Measurements from ENCODE around the gene NARS2. TPM values are rescaled to one million over a fixed set of nuclear protein-coding genes. Genes with fewer than 3 reads are reported as not detected.
A peak's percentile ranks its signal among the peaks of the same experiment; 100 is the strongest.

NARS2 gene
- total and polyA plus RNA-seq, 2 donors (not counting 1 experiment from before 2014, with no cell fraction given): 13.2 to 15.7 TPM

- no peak for TF ChIP-seq EZH2 (IDR thresholded peaks at IDR 0.05; ENCODE audit: low read length, missing control alignments)
- TF ChIP-seq CTCF (conservative IDR thresholded peaks at IDR 0.05 in 1 of 2, IDR thresholded peaks at IDR 0.05 in 1 of 2; ENCODE audit: low read depth in 1 of 2, low read length in 2 of 2): no peak
Observed at GRCh38 chr11:78420796-78421209, 153.9 kb downstream of the NARS2 start.

GRCh38 chr11:78420255-78420764, 154.4 kb downstream of the NARS2 start:
- DNase-seq (ENCODE audit: low read depth in 2 of 2): peak; percentile 89
- no peak overlapping the region for H3K4me3 ChIP-seq (replicated peaks in 1 of 4; ENCODE audit: control extremely low read depth in 1 of 4, insufficient read depth in 1 of 4, low read depth in 3 of 4, low read length in 4 of 4)

More at GRCh38 chr11:78420796-78421209, 153.9 kb downstream of the NARS2 start:
- H3K4me3 ChIP-seq (replicated peaks in 1 of 4; ENCODE audit: control extremely low read depth in 1 of 4, insufficient read depth in 1 of 4, low read depth in 3 of 4, low read length in 4 of 4): no peak overlapping the region
- no peaks in the 10 kb centered on the region for H3K27me3 ChIP-seq (ENCODE audit: control insufficient read depth, insufficient read depth, low read length)
- no peak overlapping the region for H2AFZ ChIP-seq (ENCODE audit: low read length)
- peak; percentile 51 to 88 for DNase-seq (ENCODE audit: low read depth in 2 of 2)
- H3K4me2 ChIP-seq (ENCODE audit: extremely low read depth, insufficient read depth, low read length): no peak overlapping the region
- no peaks in the 10 kb centered on the region for H4K20me1 ChIP-seq (ENCODE audit: control insufficient read depth, extremely low read depth, insufficient read depth, low read length)
- no peak overlapping the region for H3K9ac ChIP-seq (ENCODE audit: insufficient read depth, low read length)
- no peak overlapping the region for H3K27ac ChIP-seq (ENCODE audit: insufficient read depth, low read length)
- H3K4me1 ChIP-seq (ENCODE audit: control insufficient read depth, extremely low read depth, insufficient read depth, low read length): peaks cover 14% of the 10 kb centered on the region
- no peaks in the 10 kb centered on the region for H3K9me3 ChIP-seq (ENCODE audit: control insufficient read depth, insufficient read depth, low read depth, low read length)
- no peaks in the 10 kb centered on the region for H3K36me3 ChIP-seq (ENCODE audit: control insufficient read depth, insufficient read depth, low read length)
- H3K79me2 ChIP-seq (ENCODE audit: control insufficient read depth, insufficient read depth, low read length): no peaks in the 10 kb centered on the region

GRCh38 chr11:78419327-78419726, 155.3 kb downstream of the NARS2 start:
- Histone ChIP-seq H4K20me1 (ENCODE audit: control insufficient read depth, extremely low read depth, insufficient read depth, low read length) (no peaks in the 10 kb centered on the region), H3K9ac (ENCODE audit: insufficient read depth, low read length) (no peak overlapping the region), H3K4me3 (replicated peaks in 1 of 4; ENCODE audit: control extremely low read depth in 1 of 4, insufficient read depth in 1 of 4, low read depth in 3 of 4, low read length in 4 of 4) (peak overlapping the region; percentile 9 to 83 (median 46)), H3K36me3 (ENCODE audit: control insufficient read depth, insufficient read depth, low read length) (no peaks in the 10 kb centered on the region), H2AFZ (ENCODE audit: low read length) (no peak overlapping the region), H3K9me3 (ENCODE audit: control insufficient read depth, insufficient read depth, low read depth, low read length) (no peaks in the 10 kb centered on the region), H3K27ac (ENCODE audit: insufficient read depth, low read length) (peak overlapping the region; percentile 80), H3K27me3 (ENCODE audit: control insufficient read depth, insufficient read depth, low read length) (no peaks in the 10 kb centered on the region), H3K79me2 (ENCODE audit: control insufficient read depth, insufficient read depth, low read length) (peaks cover 4% of the 10 kb centered on the region), H3K4me1 (ENCODE audit: control insufficient read depth, extremely low read depth, insufficient read depth, low read length) (peaks cover 15% of the 10 kb centered on the region), H3K4me2 (ENCODE audit: extremely low read depth, insufficient read depth, low read length) (peak overlapping the region; percentile 94)
- DNase-seq (ENCODE audit: low read depth in 2 of 2): peak; percentile 98 to 99
- TF ChIP-seq EZH2 (IDR thresholded peaks at IDR 0.05; ENCODE audit: low read length, missing control alignments) (no peak), CTCF (conservative IDR thresholded peaks at IDR 0.05 in 1 of 2, IDR thresholded peaks at IDR 0.05 in 1 of 2; ENCODE audit: low read depth in 1 of 2, low read length in 2 of 2) (no peak)

More at GRCh38 chr11:78420255-78420764, 154.4 kb downstream of the NARS2 start:
- no peaks in the 10 kb centered on the region for H3K9me3 ChIP-seq (ENCODE audit: control insufficient read depth, insufficient read depth, low read depth, low read length)
- TF ChIP-seq CTCF (conservative IDR thresholded peaks at IDR 0.05 in 1 of 2, IDR thresholded peaks at IDR 0.05 in 1 of 2; ENCODE audit: low read depth in 1 of 2, low read length in 2 of 2) (peak; percentile 65 to 71), EZH2 (IDR thresholded peaks at IDR 0.05; ENCODE audit: low read length, missing control alignments) (no peak)
- H2AFZ ChIP-seq (ENCODE audit: low read length): no peak overlapping the region
- H3K27me3 ChIP-seq (ENCODE audit: control insufficient read depth, insufficient read depth, low read length): no peaks in the 10 kb centered on the region
- peaks cover 3% of the 10 kb centered on the region for H3K79me2 ChIP-seq (ENCODE audit: control insufficient read depth, insufficient read depth, low read length)
- no peak overlapping the region for H3K9ac ChIP-seq (ENCODE audit: insufficient read depth, low read length)
- H3K4me1 ChIP-seq (ENCODE audit: control insufficient read depth, extremely low read depth, insufficient read depth, low read length): peaks cover 15% of the 10 kb centered on the region
- H3K36me3 ChIP-seq (ENCODE audit: control insufficient read depth, insufficient read depth, low read length): no peaks in the 10 kb centered on the region
- peak overlapping the region; percentile 20 for H3K4me2 ChIP-seq (ENCODE audit: extremely low read depth, insufficient read depth, low read length)
- no peaks in the 10 kb centered on the region for H4K20me1 ChIP-seq (ENCODE audit: control insufficient read depth, extremely low read depth, insufficient read depth, low read length)
- H3K27ac ChIP-seq (ENCODE audit: insufficient read depth, low read length): peak overlapping the region; percentile 70

Measured in fibroblast of lung (primary cell).